ENCODE results near the gene HYOU1.
"Not testable (repeated sequence)": the region's sequence is repeated elsewhere in the genome, so short reads cannot be mapped to it uniquely, and the experiment has no call there.

The HYOU1 gene

GRCh38 chr11:119087747-119088241 is 30.8 kb upstream of the HYOU1 start:
- in situ Hi-C loops (cut with MboI; ENCODE audit: low sequenced_read_pairs) = no loop called here

GRCh38 chr11:119087123-119087522 is 30.1 kb upstream of the HYOU1 start:
- in situ Hi-C loops (cut with MboI; ENCODE audit: low sequenced_read_pairs) = no loop called here

GRCh38 chr11:119085437-119085847 is 28.4 kb upstream of the HYOU1 start:
- in situ Hi-C loops (cut with MboI; ENCODE audit: low sequenced_read_pairs) = no loop called here

GRCh38 chr11:119084663-119085436 is 27.8 kb upstream of the HYOU1 start, which contains the start of gene HMBS:
Gene HMBS (plus strand): TSS chr11:119084881. CDS start chr11:119085034, 153 bp downstream.
- in situ Hi-C loops (cut with MboI; ENCODE audit: low sequenced_read_pairs) = no loop called here

GRCh38 chr11:119081682-119082260 is 24.8 kb upstream of the HYOU1 start:
- in situ Hi-C loops (cut with MboI; ENCODE audit: low sequenced_read_pairs) = no loop called here

- in situ Hi-C loops (cut with MboI; ENCODE audit: low sequenced_read_pairs) = no loop called here
These were observed 21.8 kb upstream of the HYOU1 start for GRCh38 chr11:119078675-119079420.

- in situ Hi-C loops (cut with MboI; ENCODE audit: low sequenced_read_pairs) = no loop called here
These were observed 20.8 kb upstream of the HYOU1 start for GRCh38 chr11:119077839-119078238.

GRCh38 chr11:119067371-119068222 is 10.6 kb upstream of the HYOU1 start, which contains the start of gene VPS11:
Gene VPS11 (plus strand): TSS chr11:119067818. CDS start chr11:119067824, 6 bp downstream.
- in situ Hi-C loops (cut with MboI; ENCODE audit: low sequenced_read_pairs) = no loop called here

- in situ Hi-C loops (cut with MboI; ENCODE audit: low sequenced_read_pairs) = no loop called here
These were observed 8.4 kb upstream of the HYOU1 start for GRCh38 chr11:119065369-119065768.

- in situ Hi-C loops (cut with MboI; ENCODE audit: low sequenced_read_pairs) = no loop called here
These were observed 5.8 kb upstream of the HYOU1 start for GRCh38 chr11:119062779-119063178.

GRCh38 chr11:119061256-119061655 is 4.3 kb upstream of the HYOU1 start:
- in situ Hi-C loops (cut with MboI; ENCODE audit: low sequenced_read_pairs) = no loop called here

GRCh38 chr11:119059128-119059527 is 2.1 kb upstream of the HYOU1 start:
- in situ Hi-C loops (cut with MboI; ENCODE audit: low sequenced_read_pairs) = not testable (repeated sequence)

- in situ Hi-C loops (cut with MboI; ENCODE audit: low sequenced_read_pairs) = no loop called here
These were observed 495 bp downstream of the HYOU1 start for GRCh38 chr11:119056421-119056999.

- in situ Hi-C loops (cut with MboI; ENCODE audit: low sequenced_read_pairs) = no loop called here
These were observed 1.1 kb downstream of the HYOU1 start for GRCh38 chr11:119055901-119056300.

- in situ Hi-C loops (cut with MboI; ENCODE audit: low sequenced_read_pairs) = no loop called here
These were observed 2.6 kb downstream of the HYOU1 start for GRCh38 chr11:119054418-119054817.

- in situ Hi-C loops (cut with MboI; ENCODE audit: low sequenced_read_pairs) = no loop called here
These were observed 4.7 kb downstream of the HYOU1 start for GRCh38 chr11:119052163-119052814.

- in situ Hi-C loops (cut with MboI; ENCODE audit: low sequenced_read_pairs) = no loop called here
These were observed 5.4 kb downstream of the HYOU1 start for GRCh38 chr11:119051440-119052162.

GRCh38 chr11:119049081-119049480 is 7.9 kb downstream of the HYOU1 start:
- in situ Hi-C loops (cut with MboI; ENCODE audit: low sequenced_read_pairs) = no loop called here

GRCh38 chr11:119048644-119049043 is 8.4 kb downstream of the HYOU1 start:
- in situ Hi-C loops (cut with MboI; ENCODE audit: low sequenced_read_pairs) = no loop called here

Measured in hTERT RPE-1 (cell line).